Ovary (tissue), 3 donors: ENCODE measurements around the gene ETNK2.

Experiments used
- CTCF ChIP-seq, 3 donors: fragments of 450-650 bp in 2 of 3; fragments of 200-600 bp in 1 of 3; IDR thresholded peaks; one replicate each; pipeline versions ENCODE4 v1.5.1 to v1.8.0; 2016 to 2022; ENCODE audit warnings: antibody characterized with exemption in 3 of 3, mild to moderate bottlenecking in 1 of 3
- EP300 ChIP-seq: sonication (generic); formaldehyde crosslinking; IDR thresholded peaks from one replicate; pipeline ENCODE4 v1.6.1; 2017; ENCODE audit warnings: antibody characterized with exemption
- POLR2A ChIP-seq: fragments of 450-650 bp; IDR thresholded peaks from one replicate; pipeline ENCODE4 v1.6.1; 2017; ENCODE audit warnings: antibody characterized with exemption, mild to moderate bottlenecking, moderate library complexity
- donor health status: DM: no; HTN: no; CAD: no.

- no peak for TF ChIP-seq CTCF (IDR thresholded peaks at IDR 0.05)
- TF ChIP-seq POLR2A: no peak
- TF ChIP-seq EP300: no peak
Observed at GRCh38 chr1:204136814-204137213, 15.0 kb downstream of the ETNK2 start.
